ENCODE measurements around the gene ATP13A3. TPM values are rescaled to one million over a fixed set of nuclear protein-coding genes. Genes with fewer than 3 reads are reported as not detected.

ATP13A3 gene
- total RNA-seq, 4 donors from 2014 or later: 106 to 157 (median 128) TPM

GRCh38 chr3:194387926-194388418 is 98.8 kb downstream of the ATP13A3 start:
- H3K27me3 ChIP-seq: peaks cover 20% of the 10 kb centered on the region
- peaks cover 0 to 12% (median 0%) of the 10 kb centered on the region in 3 donors for H3K9me3 ChIP-seq
- no peaks in the 10 kb centered on the region for H3K4me1 ChIP-seq
- no peaks in the 10 kb centered on the region for H3K36me3 ChIP-seq
- no peak for ATAC-seq
- H3K4me3 ChIP-seq: no peak overlapping the region
- H3K27ac ChIP-seq: no peak overlapping the region
- 92 to 100% methylated on average over 1 to 4 of the region's 8 CpGs for WGBS, 2 donors (ENCODE audit: low coverage in 1 of 2)
- no peak for TF ChIP-seq POLR2A (IDR thresholded peaks at IDR 0.05)
- TF ChIP-seq CTCF (IDR thresholded peaks at IDR 0.05): no peak

- H3K36me3 ChIP-seq: no peaks in the 10 kb centered on the region
- H3K27me3 ChIP-seq: peaks cover 20% of the 10 kb centered on the region
- ATAC-seq: no peak
- H3K27ac ChIP-seq: no peak overlapping the region
- TF ChIP-seq EP300 (IDR thresholded peaks at IDR 0.05) (no peak), POLR2AphosphoS5 (IDR thresholded peaks at IDR 0.05) (no peak)
- H3K4me3 ChIP-seq: no peak overlapping the region
- no peaks in the 10 kb centered on the region for H3K4me1 ChIP-seq
- peaks cover 0 to 12% (median 0%) of the 10 kb centered on the region in 3 donors for H3K9me3 ChIP-seq
- WGBS, 2 donors (ENCODE audit: low coverage in 1 of 2): 91 to 96% methylated on average over 3 to 4 of the region's 6 CpGs
Measured at GRCh38 chr3:194387276-194387675, 99.5 kb downstream of the ATP13A3 start.

- H3K4me3 ChIP-seq: no peak overlapping the region
- peaks cover 21% of the 10 kb centered on the region for H3K27me3 ChIP-seq
- H3K36me3 ChIP-seq: no peaks in the 10 kb centered on the region
- TF ChIP-seq POLR2AphosphoS5 (IDR thresholded peaks at IDR 0.05) (no peak), EP300 (IDR thresholded peaks at IDR 0.05) (no peak), CTCF (IDR thresholded peaks at IDR 0.05) (no peak), POLR2A (IDR thresholded peaks at IDR 0.05) (no peak)
- WGBS, 2 donors (ENCODE audit: low coverage in 1 of 2): 48 to 71% methylated on average over 2 to 6 of the region's 7 CpGs
- H3K27ac ChIP-seq: no peak overlapping the region
- peaks cover 0 to 11% (median 0%) of the 10 kb centered on the region in 3 donors for H3K9me3 ChIP-seq
- ATAC-seq: no peak
- H3K4me1 ChIP-seq: no peaks in the 10 kb centered on the region
Measured at GRCh38 chr3:194386648-194387047, 100.2 kb downstream of the ATP13A3 start.

GRCh38 chr3:194386066-194386465 is 100.7 kb downstream of the ATP13A3 start:
- H3K4me3 ChIP-seq: no peak overlapping the region
- H3K9me3 ChIP-seq: peaks cover 0 to 5% (median 0%) of the 10 kb centered on the region in 3 donors
- H3K4me1 ChIP-seq: no peaks in the 10 kb centered on the region
- WGBS, 2 donors (ENCODE audit: low coverage in 1 of 2): 79 to 87% methylated on average over 10 to 13 of the region's 15 CpGs
- TF ChIP-seq POLR2AphosphoS5 (IDR thresholded peaks at IDR 0.05) (no peak), POLR2A (IDR thresholded peaks at IDR 0.05) (no peak), CTCF (IDR thresholded peaks at IDR 0.05) (no peak), EP300 (IDR thresholded peaks at IDR 0.05) (no peak)
- no peak for ATAC-seq
- peaks cover 27% of the 10 kb centered on the region for H3K27me3 ChIP-seq
- H3K27ac ChIP-seq: no peak overlapping the region
- no peaks in the 10 kb centered on the region for H3K36me3 ChIP-seq

- H3K9me3 ChIP-seq: no peaks in the 10 kb centered on the region
- H3K4me3 ChIP-seq: no peak overlapping the region
- no peak overlapping the region for H3K27ac ChIP-seq
- H3K36me3 ChIP-seq: no peaks in the 10 kb centered on the region
- TF ChIP-seq EP300 (IDR thresholded peaks at IDR 0.05) (no peak), POLR2AphosphoS5 (IDR thresholded peaks at IDR 0.05) (no peak), POLR2A (IDR thresholded peaks at IDR 0.05) (no peak), CTCF (IDR thresholded peaks at IDR 0.05) (no peak)
- WGBS, 2 donors (ENCODE audit: low coverage in 1 of 2): 67 to 85% methylated on average over 1 to 6 of the region's 12 CpGs
- H3K4me1 ChIP-seq: no peaks in the 10 kb centered on the region
- peaks cover 41% of the 10 kb centered on the region for H3K27me3 ChIP-seq
- ATAC-seq: no peak
Measured at GRCh38 chr3:194384569-194385001, 102.2 kb downstream of the ATP13A3 start.

Measured in gastroesophageal sphincter (tissue), 4 donors.